Activated naive CD4-positive, alpha-beta T cell treated with anti-CD3 and anti-CD28 coated beads, Interleukin-2, amount 50 U/mL, for 24 hours (primary cell): ENCODE data around the gene TRMT13.
"Not testable (repeated sequence)": the region's sequence is repeated elsewhere in the genome, so short reads cannot be mapped to it uniquely, and the experiment has no call there.

Experiments used
- H3K27ac Mint-ChIP-seq: one replicate; pipeline ENCODE4 v1.8.0; 2021; ENCODE audit warnings: mild to moderate bottlenecking, mixed read lengths
- H3K27me3 Mint-ChIP-seq: one replicate; pipeline ENCODE4 v1.8.0; 2021; ENCODE audit warnings: mixed read lengths
- H3K36me3 Mint-ChIP-seq: one replicate; pipeline ENCODE4 v1.8.0; 2021; ENCODE audit warnings: mixed read lengths
- H3K4me1 Mint-ChIP-seq: one replicate; pipeline ENCODE4 v1.8.0; 2021; ENCODE audit warnings: mixed read lengths
- H3K4me3 Mint-ChIP-seq: one replicate; pipeline ENCODE4 v1.8.0; 2021; ENCODE audit warnings: mild to moderate bottlenecking, mixed read lengths
- H3K9me3 Mint-ChIP-seq: one replicate; pipeline ENCODE4 v1.8.0; 2021; ENCODE audit warnings: mixed read lengths

Gene TRMT13

GRCh38 chr1:100198596-100198995 is 65.6 kb downstream of the TRMT13 start:
- H3K9me3 Mint-ChIP-seq: no peaks in the 10 kb centered on the region
- H3K4me3 Mint-ChIP-seq: no peak overlapping the region
- H3K27ac Mint-ChIP-seq: no peak overlapping the region
- H3K36me3 Mint-ChIP-seq: peaks cover 42% of the 10 kb centered on the region
- H3K4me1 Mint-ChIP-seq: peaks cover 10% of the 10 kb centered on the region
- no peaks in the 10 kb centered on the region for H3K27me3 Mint-ChIP-seq

- Mint-ChIP-seq H3K4me1 (peaks cover 14% of the 10 kb centered on the region), H3K36me3 (peaks cover 50% of the 10 kb centered on the region)
- not testable (repeated sequence) for H3K9me3 Mint-ChIP-seq, H3K27me3 Mint-ChIP-seq, H3K4me3 Mint-ChIP-seq, H3K27ac Mint-ChIP-seq
These were observed 67.1 kb downstream of the TRMT13 start for GRCh38 chr1:100200060-100200459.
